ENCODE data around the gene HOXC6. TPM values are rescaled to one million over a fixed set of nuclear protein-coding genes. Genes with fewer than 3 reads are reported as not detected.

Gene HOXC6
- polyA plus RNA-seq, 3 donors, result not detected

- peaks cover 0 to 13% of the 10 kb centered on the region in 2 donors for H3K36me3 Mint-ChIP-seq
- H3K27me3 ChIP-seq (ENCODE audit: control insufficient read depth in 2 of 2, insufficient read depth in 2 of 2, low read length in 2 of 2), result peaks cover 93 to 99% of the 10 kb centered on the region in 2 donors
- no peak overlapping the region for H3K9ac ChIP-seq (ENCODE audit: insufficient read depth, low read length, poor library complexity, severe bottlenecking)
- H3K9me3 Mint-ChIP-seq, result peaks cover 0 to 22% (median 15%) of the 10 kb centered on the region in 7 donors
- H3K4me3 Mint-ChIP-seq, result peak overlapping the region in 1 of 2 donors; percentile 78
- H3K9me3 ChIP-seq (replicated peaks in 1 of 2; ENCODE audit: control insufficient read depth in 1 of 2, insufficient read depth in 1 of 2, low read length in 2 of 2), result peaks cover 3 to 32% of the 10 kb centered on the region in 2 donors
- no peak overlapping the region for H3K4me3 ChIP-seq (replicated peaks in 1 of 3; ENCODE audit: low read depth in 2 of 3, low read length in 3 of 3)
- no peak overlapping the region for H2AFZ ChIP-seq (ENCODE audit: insufficient read depth, low read depth, low read length, poor library complexity, severe bottlenecking)
- DNase-seq, result no peak
- intact Hi-C loops (cut with micrococcal nuclease), result no loop called here
- H3K79me2 ChIP-seq (ENCODE audit: insufficient read depth, low read length), result no peaks in the 10 kb centered on the region
- peaks cover 97 to 100% (median 97%) of the 10 kb centered on the region in 3 donors for H3K27me3 Mint-ChIP-seq (ENCODE audit: low read depth in 3 of 3)
- no peak overlapping the region for H3K4me2 ChIP-seq (replicated peaks; ENCODE audit: extremely low read depth, low read length, poor library complexity, severe bottlenecking)
- no peaks in the 10 kb centered on the region for H3K36me3 ChIP-seq (replicated peaks in 1 of 2; ENCODE audit: control insufficient read depth in 1 of 2, insufficient read depth in 2 of 2, low read length in 2 of 2)
- H3K27ac Mint-ChIP-seq, result no peak overlapping the region
- no peaks in the 10 kb centered on the region for H4K20me1 ChIP-seq (ENCODE audit: insufficient read depth, low read length)
- TF ChIP-seq CTCF (IDR thresholded peaks at IDR 0.05), result no peak
- no peak overlapping the region for H3K27ac ChIP-seq (ENCODE audit: low read depth in 1 of 2, low read length in 2 of 2)
- no CpG with 5 or more reads among the region's 5 CpGs for WGBS (ENCODE audit: insufficient coverage)
- no peaks in the 10 kb centered on the region for H3K4me1 ChIP-seq (ENCODE audit: control insufficient read depth in 1 of 2, insufficient read depth in 2 of 2, low read length in 2 of 2)
- H3K4me1 Mint-ChIP-seq, result peaks cover 17% of the 10 kb centered on the region
Observed at GRCh38 chr12:54024581-54025305, 3.5 kb upstream of the HOXC6 start.

GRCh38 chr12:54025499-54026405 lies 2.5 kb upstream of the HOXC6 start:
- 42% methylated on average over 5 of the region's 7 CpGs for WGBS (ENCODE audit: insufficient coverage)
- Histone ChIP-seq H3K27ac (ENCODE audit: low read depth in 1 of 2, low read length in 2 of 2) (no peak overlapping the region), H3K4me3 (replicated peaks in 1 of 3; ENCODE audit: low read depth in 2 of 3, low read length in 3 of 3) (no peak overlapping the region), H3K79me2 (ENCODE audit: insufficient read depth, low read length) (no peaks in the 10 kb centered on the region), H3K4me1 (ENCODE audit: control insufficient read depth in 1 of 2, insufficient read depth in 2 of 2, low read length in 2 of 2) (no peaks in the 10 kb centered on the region), H3K9me3 (replicated peaks in 1 of 2; ENCODE audit: control insufficient read depth in 1 of 2, insufficient read depth in 1 of 2, low read length in 2 of 2) (peaks cover 5 to 32% of the 10 kb centered on the region in 2 donors), H3K9ac (ENCODE audit: insufficient read depth, low read length, poor library complexity, severe bottlenecking) (no peak overlapping the region), H3K27me3 (ENCODE audit: control insufficient read depth in 2 of 2, insufficient read depth in 2 of 2, low read length in 2 of 2) (peaks cover 91 to 99% of the 10 kb centered on the region in 2 donors), H2AFZ (ENCODE audit: insufficient read depth, low read depth, low read length, poor library complexity, severe bottlenecking) (no peak overlapping the region), H3K36me3 (replicated peaks in 1 of 2; ENCODE audit: control insufficient read depth in 1 of 2, insufficient read depth in 2 of 2, low read length in 2 of 2) (no peaks in the 10 kb centered on the region), H3K4me2 (replicated peaks; ENCODE audit: extremely low read depth, low read length, poor library complexity, severe bottlenecking) (no peak overlapping the region), H4K20me1 (ENCODE audit: insufficient read depth, low read length) (no peaks in the 10 kb centered on the region)
- Mint-ChIP-seq H3K4me3 (peak overlapping the region in 1 of 2 donors; percentile 74), H3K27me3 (ENCODE audit: low read depth in 3 of 3) (peaks cover 96 to 99% (median 97%) of the 10 kb centered on the region in 3 donors), H3K4me1 (peaks cover 15% of the 10 kb centered on the region), H3K27ac (no peak overlapping the region), H3K9me3 (peaks cover 0 to 17% (median 14%) of the 10 kb centered on the region in 7 donors), H3K36me3 (peaks cover 0 to 11% of the 10 kb centered on the region in 2 donors)
- intact Hi-C loops (cut with micrococcal nuclease), result no loop called here
- no peak for DNase-seq
- TF ChIP-seq CTCF (IDR thresholded peaks at IDR 0.05), result no peak

All from CD14-positive monocyte (primary cell).